K562 (cell line): ENCODE data around the gene ASPG. TPM values are rescaled to one million over a fixed set of nuclear protein-coding genes. Genes with fewer than 3 reads are reported as not detected.

Experiments
- ATAC-seq: fragments of 200-7000 bp; cut with Tn5 transposase; 3 replicates; pipeline ENCODE4 v1.9.1; 2020; ENCODE audit warnings: moderate library complexity
- BruUV-seq: library from RNA; stranded (reverse); fragments of 400-500 nt; replicated peaks from 2 replicates; lab custom pipeline; 2021; lab: Mats Ljungman, UMichigan
- CTCF ChIA-PET: fragments of 300-600 bp; formaldehyde crosslinking; extraction: SDS; loops from one replicate; lab custom pipeline; 2021; ENCODE audit warnings: low intra/inter-chr PET ratio; lab: Yijun Ruan, JAX
- POLR2A ChIA-PET: fragments of 300-600, 350-650 bp; sonication (Branson Sonifier 250); formaldehyde crosslinking; extraction: SDS; loops from one replicate; lab custom pipeline; 2021; ENCODE audit warnings: antibody characterized with exemption, inconsistent platforms; lab: Yijun Ruan, JAX
- DNase-seq, 4 experiments: peaks; one replicate each; pipeline versions ENCODE4 v3.0.0 to v3.0.0-alpha.2; 2011 to 2018; ENCODE audit warnings: low spot score in 3 of 4, mixed read lengths in 3 of 4; ENCODE audit errors: extremely low read depth in 1 of 4
- FAIRE-seq: peaks from 2 replicates; lab custom pipeline; 2011; peaks lifted over from hg19 to GRCh38; lab: Jason Lieb, UNC
- H2AFZ ChIP-seq: 2 replicates; pipeline ENCODE4 v1.6.0; 2011; ENCODE audit warnings: low read depth, low read length, control low read depth, inconsistent platforms
- H3K27ac ChIP-seq: fragments of 200-600 bp; 3 replicates; pipeline ENCODE4 v1.8.0; 2011; ENCODE audit warnings: low read depth, mild to moderate bottlenecking, control low read depth, inconsistent platforms, low read length, moderate library complexity, mixed read lengths; ENCODE audit errors: extremely low read depth
- H3K27me3 ChIP-seq, 2 experiments: fragments of 300-600 bp in 1 of 2; 2 replicates in 1 of 2; 3 replicates in 1 of 2; pipeline versions ENCODE4 v1.6.0 to v1.8.0; 2011; ENCODE audit warnings: inconsistent platforms in 2 of 2, low read length in 2 of 2, mild to moderate bottlenecking in 1 of 2, mixed read lengths in 1 of 2, moderate library complexity in 1 of 2; ENCODE audit not compliant: control insufficient read depth in 2 of 2, insufficient read depth in 2 of 2
- H3K36me3 ChIP-seq: fragments of 300-600 bp; 3 replicates; pipeline ENCODE4 v1.8.0; 2011; ENCODE audit warnings: mild to moderate bottlenecking, low read length, inconsistent platforms; ENCODE audit not compliant: control insufficient read depth, insufficient read depth
- H3K4me1 ChIP-seq, 2 experiments: fragments of 200-600 bp in 1 of 2; replicated peaks in 1 of 2; 2 replicates in 1 of 2; 3 replicates in 1 of 2; pipeline versions ENCODE4 v1.5.1 to v1.8.0; 2011; ENCODE audit warnings: inconsistent platforms in 2 of 2, low read length in 2 of 2, mild to moderate bottlenecking in 1 of 2, mixed read lengths in 1 of 2, moderate library complexity in 1 of 2; ENCODE audit not compliant: control insufficient read depth in 2 of 2, insufficient read depth in 2 of 2
- H3K4me2 ChIP-seq: 2 replicates; pipeline ENCODE4 v1.6.1; 2011; ENCODE audit warnings: low read length, control low read depth, inconsistent platforms, mixed read lengths; ENCODE audit not compliant: insufficient read depth
- H3K4me3 ChIP-seq: fragments of 200-600 bp; sonication (generic), shearing (Covaris generic); 2 replicates; pipeline ENCODE4 v1.5.1; 2016; ENCODE audit warnings: control low read depth, inconsistent platforms
- H3K79me2 ChIP-seq: fragments of 200-600 bp; 3 replicates; pipeline ENCODE4 v1.8.0; 2011; ENCODE audit warnings: low read length, inconsistent platforms; ENCODE audit not compliant: control insufficient read depth, insufficient read depth
- H3K9ac ChIP-seq, 2 experiments: 2 replicates each; pipeline versions ENCODE4 v1.6.0 to v1.6.1; 2011; ENCODE audit warnings: low read depth in 2 of 2, low read length in 2 of 2, control low read depth in 1 of 2, inconsistent platforms in 1 of 2, mild to moderate bottlenecking in 1 of 2, mixed read lengths in 1 of 2; ENCODE audit not compliant: insufficient read depth in 1 of 2
- H3K9me1 ChIP-seq: one replicate; pipeline ENCODE4 v1.6.0; 2011; ENCODE audit warnings: inconsistent platforms, mild to moderate bottlenecking, low read length, moderate library complexity; ENCODE audit not compliant: control insufficient read depth, insufficient read depth
- H3K9me3 ChIP-seq: replicated peaks from 2 replicates; pipeline ENCODE4 v1.5.1; 2011; ENCODE audit warnings: low read depth, low read length, inconsistent platforms; ENCODE audit not compliant: control insufficient read depth, insufficient read depth
- H4K20me1 ChIP-seq: replicated peaks from 2 replicates; pipeline ENCODE4 v1.6.1; 2011; ENCODE audit warnings: low read length, inconsistent platforms, mixed read lengths; ENCODE audit not compliant: control insufficient read depth, insufficient read depth
- BRF2 ChIP-seq: IDR thresholded peaks from 3 replicates; pipeline ENCODE4 v1.6.1; 2011; ENCODE audit warnings: borderline replicate concordance, mild to moderate bottlenecking; ENCODE audit not compliant: insufficient read length, insufficient read depth
- CC2D1A ChIP-seq: fragments of 450-650 bp; IDR thresholded peaks from 2 replicates; pipeline ENCODE4 v1.6.1; 2017; ENCODE audit warnings: mild to moderate bottlenecking
- CEBPB ChIP-seq: fragments of 450-650 bp; IDR thresholded peaks from 2 replicates; pipeline ENCODE4 v1.6.1; 2016; ENCODE audit warnings: missing genetic modification characterization, missing compliant biosample characterization
- EZH2 ChIP-seq: IDR thresholded peaks from 2 replicates; pipeline ENCODE4 v1.6.1; 2012; ENCODE audit warnings: low read depth, mild to moderate bottlenecking, inconsistent platforms, low read length, borderline replicate concordance
- FOS ChIP-seq: IDR thresholded peaks from 3 replicates; pipeline ENCODE4 v1.6.1; 2011; ENCODE audit not compliant: insufficient read length; ENCODE audit errors: extremely low read depth
- RBM15 ChIP-seq: fragments of 200-400 bp; formaldehyde crosslinking; IDR thresholded peaks from 2 replicates; pipeline ENCODE4 v1.6.1; 2018; ENCODE audit warnings: mild to moderate bottlenecking, low read length, moderate library complexity; ENCODE audit not compliant: insufficient read depth
- SAFB ChIP-seq: fragments of 200-400 bp; formaldehyde crosslinking; IDR thresholded peaks from 2 replicates; pipeline ENCODE4 v1.6.1; 2017; ENCODE audit warnings: low read depth, low read length, borderline replicate concordance
- SOX6 ChIP-seq: fragments of 450-650 bp; IDR thresholded peaks from 2 replicates; pipeline ENCODE4 v1.6.1; 2014; ENCODE audit warnings: mild to moderate bottlenecking
- SREBF1 ChIP-seq: fragments of 150-350 bp; IDR thresholded peaks from 2 replicates; pipeline ENCODE4 v1.6.1; 2014; ENCODE audit warnings: antibody characterized with exemption, low read depth, low read length, borderline replicate concordance
- SRSF7 ChIP-seq: fragments of 200-400 bp; formaldehyde crosslinking; optimal IDR thresholded peaks from 2 replicates; pipeline ENCODE3; 2017; ENCODE audit warnings: mild to moderate bottlenecking, low read depth, low read length
- ZNF23 ChIP-seq: fragments of 250-450 bp; sonication (Bioruptor Pico); IDR thresholded peaks from 2 replicates; pipeline ENCODE4 v1.4.0; 2020; ENCODE audit warnings: mild to moderate bottlenecking
- ZNF253 ChIP-seq: fragments of 250-450 bp; sonication (Bioruptor Pico); conservative IDR thresholded peaks from 2 replicates; pipeline ENCODE4 v1.6.1; 2021; ENCODE audit warnings: mild to moderate bottlenecking
- ZZZ3 ChIP-seq: fragments of 450-650 bp; IDR thresholded peaks from 2 replicates; pipeline ENCODE4 v1.6.1; 2016; ENCODE audit warnings: antibody characterized with exemption, mild to moderate bottlenecking, moderate library complexity
- whole genome bisulfite sequencing: fragments of 100-300 bp; shearing (Covaris generic); methylation state at CpG from one replicate; pipeline ENCODE4 v1.1.6; 2016; ENCODE audit warnings: low coverage, mixed read lengths; ENCODE audit not compliant: insufficient coverage; ENCODE audit errors: missing lambda C conversion rate; 5-methylcytosine and 5-hydroxymethylcytosine counted together
- in situ Hi-C: fragments of 300-500 bp; cut with MboI; formaldehyde crosslinking; loops from 4 replicates; pipeline ENCODE4 v1.15.0; 2018; ENCODE audit warnings: inconsistent platforms, mixed read lengths
- intact Hi-C: fragments of 100-400 bp; cut with micrococcal nuclease; formaldehyde crosslinking; loops from 2 replicates; pipeline ENCODE4 v1.14.2; 2022
- polyA plus RNA-seq, 8 experiments: library from polyadenylated mRNA; depleted of rRNA in 4 of 8; stranded (reverse) in 5 of 8; unstranded in 3 of 8; fragments of >200 nt; fragmentation: Nextera tagmentation in 2 of 8; fragmentation: Illumina TruSeq in 1 of 8; extraction: Ambion mirVana in 2 of 8; extraction: Trizol in 1 of 8; gene quantifications; 2 replicates each; pipeline versions ENCODE4 v1.2.1 to v1.2.3, GENCODE V29; 2011 to 2014; ENCODE audit warnings: inconsistent platforms in 1 of 8, missing spikeins in 1 of 8
- total RNA-seq, 7 experiments: library from RNA; depleted of rRNA in 6 of 7; stranded (reverse); fragments of >200 nt in 6 of 7; fragmentation: Illumina TruSeq in 2 of 7; extraction: Trizol in 2 of 7; gene quantifications; 2 replicates each; pipeline versions ENCODE4 v1.2.1 to v1.2.3, GENCODE V29; 2011 to 2021; ENCODE audit warnings: low replicate concordance in 1 of 7
- TF ChIP-seq, protein P1 (sequence below): fragments of 250-450 bp; sonication (Bioruptor Pico); IDR thresholded peaks from 2 replicates; pipeline ENCODE4 v1.4.0; 2020; ENCODE audit warnings: mild to moderate bottlenecking

The ASPG gene
- total and polyA plus RNA-seq, 9 of the 15 experiments (the other 6 are each of a cell fraction or from before 2014, with no cell fraction given): 0.18 TPM; not detected in 8

DNA sequence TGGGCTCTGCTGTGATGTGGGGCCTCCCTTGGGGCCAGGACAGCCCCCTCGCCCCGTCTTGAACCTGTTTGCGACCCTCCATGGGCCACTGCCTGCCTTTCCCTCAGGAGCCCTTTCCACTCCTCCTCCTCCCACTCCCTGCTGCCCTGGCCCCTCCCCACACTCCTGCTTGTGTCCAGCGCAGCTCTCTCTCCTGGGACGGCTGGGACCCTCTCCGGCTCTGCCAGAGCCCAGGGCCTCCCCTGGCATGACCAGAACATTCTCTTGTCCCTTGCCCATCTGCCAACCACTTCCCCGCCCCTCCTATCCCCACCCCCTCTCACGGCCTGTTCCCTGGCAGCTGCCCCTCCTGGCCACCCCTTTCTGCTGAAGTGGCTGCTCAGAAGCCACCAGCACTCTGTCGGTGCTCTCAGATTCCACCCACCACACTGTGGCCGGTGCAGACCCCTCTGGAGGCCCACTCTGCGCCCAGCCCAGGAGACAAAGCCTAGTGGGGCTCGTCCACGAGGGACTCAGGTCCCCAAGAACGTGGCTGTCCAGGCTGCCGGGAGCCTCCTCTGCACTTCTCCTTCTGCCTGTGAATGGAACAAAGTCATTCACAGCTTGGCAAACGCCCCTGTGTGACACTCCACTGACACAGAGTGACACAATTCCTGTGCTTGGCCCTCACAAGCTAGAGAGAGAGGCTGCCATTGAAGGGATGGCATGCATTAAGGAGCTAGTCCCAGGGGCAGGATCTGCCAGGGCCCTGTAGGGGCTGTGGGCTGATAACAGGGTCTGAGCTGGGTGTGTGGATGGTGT, 1.4 kb downstream of the ASPG start (continued):
- TF ChIP-seq BRF2: no peak
- no peak for TF ChIP-seq SAFB

DNA sequence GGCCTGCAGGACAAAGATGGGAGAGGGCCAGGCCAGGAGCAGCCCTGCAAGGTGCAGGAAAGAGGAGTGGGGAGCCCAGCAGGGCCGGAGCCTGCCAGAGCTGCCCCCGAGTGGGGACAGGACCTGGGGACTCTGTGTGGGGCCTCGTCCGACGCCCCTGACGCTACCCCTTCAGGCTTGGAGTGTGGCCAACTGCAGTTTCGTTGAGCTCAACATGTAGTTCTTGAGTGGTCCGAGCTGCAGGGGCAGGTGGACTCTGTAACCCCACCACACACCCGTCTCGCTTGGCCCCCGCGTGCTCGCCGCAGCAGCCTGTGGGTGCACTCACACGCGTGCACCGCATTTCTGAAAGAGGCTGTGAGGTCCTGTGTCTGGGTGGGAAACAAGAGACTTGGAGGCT, 2.0 kb downstream of the ASPG start:
- no peaks in the 10 kb centered on the region for H3K79me2 ChIP-seq
- no peaks in the 10 kb centered on the region for H3K9me3 ChIP-seq
- ATAC-seq: no peak
- in situ Hi-C loops: no loop called here
- DNase-seq: no peak
- H3K27me3 ChIP-seq: peaks cover 0 to 23% of the 10 kb centered on the region in 2 experiments; a peak in 2 of 5 replicates
- H3K4me2 ChIP-seq: no peak overlapping the region
- CTCF ChIA-PET: no interaction called here
- no peaks in the 10 kb centered on the region for H4K20me1 ChIP-seq
- intact Hi-C loops: no loop called here
- no peaks in the 10 kb centered on the region for H3K36me3 ChIP-seq
- H3K4me1 ChIP-seq: peaks cover 0 to 17% of the 10 kb centered on the region in 2 experiments; a peak in 2 of 5 replicates
- POLR2A ChIA-PET: interaction anchor here (0.7 kb wide), 1 partner anchor 9 kb away, joined by 3 read pairs; no protein-coding TSS in a partner anchor
- no peak overlapping the region for H2AFZ ChIP-seq
- FAIRE-seq: no peak
- H3K9me1 ChIP-seq: no peaks in the 10 kb centered on the region
- no TSS peak for BruUV-seq
- no peak overlapping the region for H3K27ac ChIP-seq
- WGBS: under 1% methylated on average over 10 of the region's 17 CpGs
- H3K9ac ChIP-seq: no peak overlapping the region
- TF ChIP-seq CC2D1A: no peak
- no peak for TF ChIP-seq ZNF23 (CRISPR knock-in tag)
- TF ChIP-seq SOX6: no peak
- no peak for TF ChIP-seq ZNF253 (CRISPR knock-in tag)
- TF ChIP-seq SRSF7: no peak
- no peak for TF ChIP-seq CEBPB (tag)
- no peak for TF ChIP-seq SREBF1
- no peak for TF ChIP-seq FOS
- TF ChIP-seq, protein P1, sequence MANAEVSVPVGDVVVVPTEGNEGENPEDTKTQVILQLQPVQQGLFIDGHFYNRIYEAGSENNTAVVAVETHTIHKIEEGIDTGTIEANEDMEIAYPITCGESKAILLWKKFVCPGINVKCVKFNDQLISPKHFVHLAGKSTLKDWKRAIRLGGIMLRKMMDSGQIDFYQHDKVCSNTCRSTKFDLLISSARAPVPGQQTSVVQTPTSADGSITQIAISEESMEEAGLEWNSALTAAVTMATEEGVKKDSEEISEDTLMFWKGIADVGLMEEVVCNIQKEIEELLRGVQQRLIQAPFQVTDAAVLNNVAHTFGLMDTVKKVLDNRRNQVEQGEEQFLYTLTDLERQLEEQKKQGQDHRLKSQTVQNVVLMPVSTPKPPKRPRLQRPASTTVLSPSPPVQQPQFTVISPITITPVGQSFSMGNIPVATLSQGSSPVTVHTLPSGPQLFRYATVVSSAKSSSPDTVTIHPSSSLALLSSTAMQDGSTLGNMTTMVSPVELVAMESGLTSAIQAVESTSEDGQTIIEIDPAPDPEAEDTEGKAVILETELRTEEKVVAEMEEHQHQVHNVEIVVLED: no peak
- no peak for TF ChIP-seq ZZZ3
- no peak for TF ChIP-seq RBM15
- no peak for TF ChIP-seq EZH2
- TF ChIP-seq, all 486 proteins: peak for 0
- no peak overlapping the region for H3K4me3 ChIP-seq
